H1 (cell line): Measurements from ENCODE around the gene WDR74. TPM values are rescaled to one million over a fixed set of nuclear protein-coding genes. Genes with fewer than 3 reads are reported as not detected.
A peak's percentile ranks its signal among the peaks of the same experiment; 100 is the strongest.

Source experiments
- BACH1 ChIP-seq: IDR thresholded peaks from 2 replicates; pipeline ENCODE4 v1.6.1; 2012; ENCODE audit warnings: low read length, improper control_type of control experiment
- CHD2 ChIP-seq: IDR thresholded peaks from 2 replicates; pipeline ENCODE4 v1.6.1; 2012; ENCODE audit warnings: low read length, improper control_type of control experiment
- SP4 ChIP-seq: IDR thresholded peaks from 2 replicates; pipeline ENCODE4 v1.6.1; 2012; ENCODE audit warnings: low read length, inconsistent platforms
- polyA plus RNA-seq, 7 experiments: library from polyadenylated mRNA; depleted of rRNA in 3 of 7; stranded (reverse) in 5 of 7; unstranded in 2 of 7; fragments of >200 nt in 5 of 7; fragments of 200-250 nt in 2 of 7; gene quantifications; 1 replicate in 5 of 7; 2 replicates in 1 of 7; 4 replicates in 1 of 7; pipeline versions ENCODE4 v1.2.1 to v1.2.3, GENCODE V29; 2011 to 2013; ENCODE audit warnings: missing spikeins in 2 of 7, mixed read lengths in 2 of 7
- total RNA-seq: library from RNA; stranded (reverse); fragmentation: NEBNext Ultra II Directional; extraction: Animal tissue kit (Norgen Biotek cat#: 25700); gene quantifications from 2 replicates; pipeline ENCODE4 v1.2.1, GENCODE V29; 2021

Gene WDR74
- total and polyA plus RNA-seq, 2 of the 8 experiments (the other 6 are each of a cell fraction or from before 2014, with no cell fraction given): 93.6 to 97.0 TPM

DNA sequence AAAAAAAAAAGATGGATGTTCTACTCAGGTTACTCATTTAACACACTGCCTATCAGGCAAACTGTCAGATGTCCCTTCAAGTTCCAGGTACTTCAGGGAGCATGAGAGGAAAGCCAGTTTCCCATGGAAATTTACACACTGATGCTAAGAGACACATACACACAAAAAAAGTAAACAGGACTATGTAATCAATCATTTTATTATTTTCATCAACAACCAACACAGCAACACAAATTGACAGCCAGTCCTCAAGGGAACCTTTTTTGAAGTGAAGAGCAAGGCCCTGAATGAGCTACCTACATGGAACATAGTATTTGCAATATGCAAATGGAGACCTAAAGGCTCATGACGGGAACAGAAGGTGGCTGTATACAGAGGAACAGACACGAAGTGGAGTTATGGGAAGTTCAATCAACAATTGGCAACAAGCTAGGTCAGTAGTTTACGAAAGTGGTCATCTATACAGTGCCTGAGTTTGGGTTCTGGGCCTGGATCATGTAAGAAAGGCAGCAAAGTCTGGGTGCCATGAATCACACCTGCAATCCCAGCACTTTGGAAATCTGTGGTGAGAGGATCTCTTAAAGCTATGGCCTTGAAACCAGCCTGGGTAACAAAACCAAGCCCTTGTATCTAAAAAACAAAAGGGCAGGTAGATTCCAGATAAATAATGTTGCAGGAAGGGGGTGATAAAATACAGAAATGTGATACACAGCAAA, 12.6 kb upstream of the WDR74 start (continued):
- TF ChIP-seq CHD2 (no peak; the same call in 1 of the 2 replicates), BACH1 (no peak), SP4 (0 out of 2 replicates have a peak, but pooled peaks have one; percentile 24)
